SH-SY5Y (cell line): ENCODE results near the gene RNLS.

Experiments
- GATA2 ChIP-seq: IDR thresholded peaks from 2 replicates; pipeline ENCODE4 v1.6.1; 2011; ENCODE audit warnings: mild to moderate bottlenecking, low read depth, low read length
- GATA3 ChIP-seq: IDR thresholded peaks from 2 replicates; pipeline ENCODE4 v1.6.1; 2011; ENCODE audit warnings: low read depth, mild to moderate bottlenecking, low read length, moderate library complexity

DNA sequence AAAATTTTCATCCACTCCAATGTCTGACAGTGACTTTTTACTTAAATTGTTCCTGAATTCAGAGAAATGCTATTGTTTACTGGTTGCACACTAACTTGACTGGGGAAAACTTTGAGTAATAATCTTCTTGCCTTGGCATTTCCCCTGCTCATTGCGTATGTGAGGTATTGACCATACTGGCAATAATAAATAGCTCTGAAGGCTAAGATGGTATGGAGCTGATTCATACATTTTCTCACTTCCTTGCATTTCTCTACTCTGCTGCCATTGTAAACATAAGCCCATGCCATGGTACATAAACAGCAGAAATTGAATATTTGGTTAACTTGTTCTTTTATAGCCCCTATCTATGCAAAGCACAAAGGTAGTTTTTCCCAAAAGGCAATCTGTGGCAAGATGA lies 290.0 kb downstream of the RNLS start:
- no peak for TF ChIP-seq GATA2
- no peak for TF ChIP-seq GATA3
